GM23338 (cell line): ENCODE results near the gene KANK3. TPM values are rescaled to one million over a fixed set of nuclear protein-coding genes. Genes with fewer than 3 reads are reported as not detected.

Experiments used
- ATAC-seq: fragments of 200-7000 bp; cut with Tn5 transposase; 3 replicates; pipeline ENCODE4 v1.9.1; 2020
- DNase-seq: peaks from one replicate; pipeline ENCODE4 v3.0.0-alpha.2; 2015; ENCODE audit warnings: low spot score
- H2AFZ ChIP-seq: fragments of 200-600 bp; sonication (generic); 2 replicates; pipeline ENCODE4 v1.8.0; 2016; ENCODE audit warnings: antibody characterized with exemption, mild to moderate bottlenecking, moderate library complexity
- H3F3A ChIP-seq: fragments of 200-600 bp; sonication (generic); replicated peaks from 2 replicates; pipeline ENCODE4 v1.8.0; 2017; ENCODE audit warnings: antibody characterized with exemption, mixed run types, low read depth
- H3K27ac ChIP-seq: fragments of 200-600 bp; sonication (generic); 2 replicates; pipeline ENCODE4 v1.6.1; 2016; ENCODE audit warnings: low read depth
- H3K27me3 ChIP-seq: fragments of 200-600 bp; sonication (generic); 2 replicates; pipeline ENCODE4 v1.8.0; 2016; ENCODE audit warnings: mild to moderate bottlenecking, mixed run types, moderate library complexity; ENCODE audit not compliant: insufficient read depth
- H3K36me3 ChIP-seq: fragments of 200-600 bp; sonication (generic); 2 replicates; pipeline ENCODE4 v1.8.0; 2016; ENCODE audit warnings: mild to moderate bottlenecking; ENCODE audit not compliant: insufficient read depth
- H3K4me1 ChIP-seq: fragments of 200-600 bp; sonication (generic); 2 replicates; pipeline ENCODE4 v1.8.0; 2016; ENCODE audit warnings: mild to moderate bottlenecking, moderate library complexity; ENCODE audit not compliant: insufficient read depth
- H3K4me2 ChIP-seq: fragments of 200-600 bp; sonication (generic); 2 replicates; pipeline ENCODE4 v1.7.1; 2017; ENCODE audit warnings: mixed run types
- H3K4me3 ChIP-seq: fragments of 200-600 bp; sonication (generic); 2 replicates; pipeline ENCODE4 v1.6.1; 2016; ENCODE audit warnings: mixed run types
- H3K79me2 ChIP-seq: fragments of 200-600 bp; sonication (generic); replicated peaks from 2 replicates; pipeline ENCODE4 v1.8.0; 2017; ENCODE audit warnings: mild to moderate bottlenecking; ENCODE audit not compliant: insufficient read depth
- H3K9me2 ChIP-seq: fragments of 200-600 bp; sonication (generic); 2 replicates; pipeline ENCODE4 v1.8.0; 2017; ENCODE audit not compliant: insufficient read depth
- H4K20me1 ChIP-seq: fragments of 200-600 bp; sonication (generic); replicated peaks from 2 replicates; pipeline ENCODE4 v1.8.0; 2017; ENCODE audit warnings: mild to moderate bottlenecking; ENCODE audit not compliant: insufficient read depth
- H3K27ac Mint-ChIP-seq: 2 replicates; pipeline ENCODE4 v1.8.0; 2020; ENCODE audit warnings: inconsistent platforms, mild to moderate bottlenecking, moderate library complexity, mixed read lengths
- H3K27me3 Mint-ChIP-seq: 3 replicates; pipeline ENCODE4 v1.8.0; 2022; ENCODE audit warnings: low read depth, mild to moderate bottlenecking, moderate library complexity, mixed read lengths, inconsistent platforms; ENCODE audit not compliant: insufficient read depth, poor library complexity
- H3K36me3 Mint-ChIP-seq: 3 replicates; pipeline ENCODE4 v1.8.0; 2021; ENCODE audit warnings: low read depth, mild to moderate bottlenecking, inconsistent platforms, moderate library complexity, mixed read lengths
- H3K4me1 Mint-ChIP-seq: 3 replicates; pipeline ENCODE4 v1.8.0; 2020; ENCODE audit warnings: mild to moderate bottlenecking, inconsistent platforms, mixed read lengths
- H3K4me3 Mint-ChIP-seq: 3 replicates; pipeline ENCODE4 v1.8.0; 2021; ENCODE audit warnings: moderate library complexity, mild to moderate bottlenecking, inconsistent platforms, mixed read lengths
- H3K9me3 Mint-ChIP-seq: 3 replicates; pipeline ENCODE4 v1.8.0; 2020; ENCODE audit warnings: moderate library complexity, mild to moderate bottlenecking, inconsistent platforms, mixed read lengths
- CTCF ChIP-seq, 2 experiments: fragments of 200-600 bp in 1 of 2; sonication (generic) in 1 of 2; conservative IDR thresholded peaks; 2 replicates each; pipeline versions ENCODE4 v1.5.1 to v1.6.1; 2016 to 2017; ENCODE audit warnings: antibody characterized with exemption in 2 of 2, low read depth in 2 of 2, mild to moderate bottlenecking in 2 of 2, moderate library complexity in 1 of 2
- EZH2 ChIP-seq: fragments of 200-600 bp; sonication (generic); IDR thresholded peaks from one replicate; pipeline ENCODE4 v1.8.0; 2017; ENCODE audit warnings: antibody characterized with exemption, mild to moderate bottlenecking, low read depth; ENCODE audit not compliant: unreplicated experiment
- EZH2phosphoT487 ChIP-seq: fragments of 200-600 bp; sonication (generic); IDR thresholded peaks from one replicate; pipeline ENCODE4 v1.8.1; 2018; ENCODE audit warnings: antibody characterized with exemption; ENCODE audit not compliant: unreplicated experiment
- JUNB ChIP-seq: IDR thresholded peaks from one replicate; pipeline ENCODE4 v1.6.1; 2016; ENCODE audit warnings: antibody characterized with exemption; ENCODE audit not compliant: unreplicated experiment
- NANOG ChIP-seq: IDR thresholded peaks from 2 replicates; pipeline ENCODE4 v1.6.1; 2016; ENCODE audit warnings: antibody characterized with exemption, borderline replicate concordance
- POLR2AphosphoS5 ChIP-seq: IDR thresholded peaks from 2 replicates; pipeline ENCODE4 v1.6.1; 2016; ENCODE audit warnings: antibody characterized with exemption, low read depth
- ZNF331 ChIP-seq: fragments of 250-450 bp; sonication (Bioruptor Pico); IDR thresholded peaks from 2 replicates; pipeline ENCODE4 v1.5.0; 2020; ENCODE audit warnings: low read depth, mild to moderate bottlenecking, moderate library complexity
- polyA plus RNA-seq: library from polyadenylated mRNA; unstranded; fragments of >200 nt; fragmentation: Nextera tagmentation; extraction: Ambion mirVana; gene quantifications from 2 replicates; pipeline ENCODE4 v1.2.1, GENCODE V29; 2016
- total RNA-seq: library from RNA; depleted of rRNA; stranded (reverse); fragments of >200 nt; shearing (Covaris generic); gene quantifications from 2 replicates; pipeline ENCODE4 v1.2.3, GENCODE V29; 2014
- TF ChIP-seq, protein P1 (sequence below): fragments of 250-450 bp; sonication (Bioruptor Pico); IDR thresholded peaks from 2 replicates; pipeline ENCODE4 v1.5.0; 2020; ENCODE audit warnings: mild to moderate bottlenecking, moderate library complexity

KANK3 gene
- total and polyA plus RNA-seq, 2 experiments from 2014 or later: 2.0 to 9.3 TPM

DNA sequence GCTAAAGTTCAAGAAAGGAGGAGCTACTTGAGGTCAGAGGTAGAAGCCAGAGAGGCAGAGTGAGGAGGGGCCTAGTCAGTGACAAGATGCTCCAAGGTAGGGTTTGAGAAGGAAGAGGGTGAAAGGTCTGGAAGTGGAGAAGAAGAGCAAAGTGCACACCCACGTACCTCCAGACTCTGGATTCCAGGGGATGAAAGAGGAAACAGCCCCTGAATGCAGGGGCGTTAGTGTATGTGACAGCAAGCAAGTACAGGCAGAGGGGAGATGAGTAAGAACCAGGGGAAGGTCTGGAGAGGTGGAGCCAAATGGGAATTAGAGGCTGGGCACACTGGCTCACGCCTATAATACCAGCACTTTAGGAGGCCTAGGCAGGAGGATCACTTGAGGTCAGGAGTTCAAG lies 13.1 kb downstream of the KANK3 start (continued):
- TF ChIP-seq, protein P1, sequence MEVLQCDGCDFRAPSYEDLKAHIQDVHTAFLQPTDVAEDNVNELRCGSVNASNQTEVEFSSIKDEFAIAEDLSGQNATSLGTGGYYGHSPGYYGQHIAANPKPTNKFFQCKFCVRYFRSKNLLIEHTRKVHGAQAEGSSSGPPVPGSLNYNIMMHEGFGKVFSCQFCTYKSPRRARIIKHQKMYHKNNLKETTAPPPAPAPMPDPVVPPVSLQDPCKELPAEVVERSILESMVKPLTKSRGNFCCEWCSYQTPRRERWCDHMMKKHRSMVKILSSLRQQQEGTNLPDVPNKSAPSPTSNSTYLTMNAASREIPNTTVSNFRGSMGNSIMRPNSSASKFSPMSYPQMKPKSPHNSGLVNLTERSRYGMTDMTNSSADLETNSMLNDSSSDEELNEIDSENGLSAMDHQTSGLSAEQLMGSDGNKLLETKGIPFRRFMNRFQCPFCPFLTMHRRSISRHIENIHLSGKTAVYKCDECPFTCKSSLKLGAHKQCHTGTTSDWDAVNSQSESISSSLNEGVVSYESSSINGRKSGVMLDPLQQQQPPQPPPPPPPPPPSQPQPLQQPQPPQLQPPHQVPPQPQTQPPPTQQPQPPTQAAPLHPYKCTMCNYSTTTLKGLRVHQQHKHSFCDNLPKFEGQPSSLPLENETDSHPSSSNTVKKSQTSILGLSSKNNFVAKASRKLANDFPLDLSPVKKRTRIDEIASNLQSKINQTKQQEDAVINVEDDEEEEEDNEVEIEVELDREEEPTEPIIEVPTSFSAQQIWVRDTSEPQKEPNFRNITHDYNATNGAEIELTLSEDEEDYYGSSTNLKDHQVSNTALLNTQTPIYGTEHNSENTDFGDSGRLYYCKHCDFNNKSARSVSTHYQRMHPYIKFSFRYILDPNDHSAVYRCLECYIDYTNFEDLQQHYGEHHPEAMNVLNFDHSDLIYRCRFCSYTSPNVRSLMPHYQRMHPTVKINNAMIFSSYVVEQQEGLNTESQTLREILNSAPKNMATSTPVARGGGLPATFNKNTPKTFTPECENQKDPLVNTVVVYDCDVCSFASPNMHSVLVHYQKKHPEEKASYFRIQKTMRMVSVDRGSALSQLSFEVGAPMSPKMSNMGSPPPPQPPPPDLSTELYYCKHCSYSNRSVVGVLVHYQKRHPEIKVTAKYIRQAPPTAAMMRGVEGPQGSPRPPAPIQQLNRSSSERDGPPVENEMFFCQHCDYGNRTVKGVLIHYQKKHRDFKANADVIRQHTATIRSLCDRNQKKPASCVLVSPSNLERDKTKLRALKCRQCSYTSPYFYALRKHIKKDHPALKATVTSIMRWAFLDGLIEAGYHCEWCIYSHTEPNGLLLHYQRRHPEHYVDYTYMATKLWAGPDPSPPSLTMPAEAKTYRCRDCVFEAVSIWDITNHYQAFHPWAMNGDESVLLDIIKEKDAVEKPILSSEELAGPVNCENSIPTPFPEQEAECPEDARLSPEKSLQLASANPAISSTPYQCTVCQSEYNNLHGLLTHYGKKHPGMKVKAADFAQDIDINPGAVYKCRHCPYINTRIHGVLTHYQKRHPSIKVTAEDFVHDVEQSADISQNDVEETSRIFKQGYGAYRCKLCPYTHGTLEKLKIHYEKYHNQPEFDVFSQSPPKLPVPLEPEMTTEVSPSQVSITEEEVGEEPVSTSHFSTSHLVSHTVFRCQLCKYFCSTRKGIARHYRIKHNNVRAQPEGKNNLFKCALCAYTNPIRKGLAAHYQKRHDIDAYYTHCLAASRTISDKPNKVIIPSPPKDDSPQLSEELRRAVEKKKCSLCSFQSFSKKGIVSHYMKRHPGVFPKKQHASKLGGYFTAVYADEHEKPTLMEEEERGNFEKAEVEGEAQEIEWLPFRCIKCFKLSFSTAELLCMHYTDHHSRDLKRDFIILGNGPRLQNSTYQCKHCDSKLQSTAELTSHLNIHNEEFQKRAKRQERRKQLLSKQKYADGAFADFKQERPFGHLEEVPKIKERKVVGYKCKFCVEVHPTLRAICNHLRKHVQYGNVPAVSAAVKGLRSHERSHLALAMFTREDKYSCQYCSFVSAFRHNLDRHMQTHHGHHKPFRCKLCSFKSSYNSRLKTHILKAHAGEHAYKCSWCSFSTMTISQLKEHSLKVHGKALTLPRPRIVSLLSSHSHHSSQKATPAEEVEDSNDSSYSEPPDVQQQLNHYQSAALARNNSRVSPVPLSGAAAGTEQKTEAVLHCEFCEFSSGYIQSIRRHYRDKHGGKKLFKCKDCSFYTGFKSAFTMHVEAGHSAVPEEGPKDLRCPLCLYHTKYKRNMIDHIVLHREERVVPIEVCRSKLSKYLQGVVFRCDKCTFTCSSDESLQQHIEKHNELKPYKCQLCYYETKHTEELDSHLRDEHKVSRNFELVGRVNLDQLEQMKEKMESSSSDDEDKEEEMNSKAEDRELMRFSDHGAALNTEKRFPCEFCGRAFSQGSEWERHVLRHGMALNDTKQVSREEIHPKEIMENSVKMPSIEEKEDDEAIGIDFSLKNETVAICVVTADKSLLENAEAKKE: no peak
- TF ChIP-seq CTCF (conservative IDR thresholded peaks at IDR 0.05; ENCODE audit: low read depth in 2 of 2): no peak

GRCh38 chr19:8325454-8325853 lies 17.6 kb downstream of the KANK3 start:
- peaks cover 12% of the 10 kb centered on the region for H3K4me1 Mint-ChIP-seq
- H3K9me2 ChIP-seq: no peaks in the 10 kb centered on the region
- H3K27me3 Mint-ChIP-seq: peaks cover 27% of the 10 kb centered on the region
- H3K36me3 ChIP-seq: peaks cover 7% of the 10 kb centered on the region
- H3K27me3 ChIP-seq: no peaks in the 10 kb centered on the region
- H4K20me1 ChIP-seq: peaks cover 24% of the 10 kb centered on the region
- H3F3A ChIP-seq: peaks cover 43% of the 10 kb centered on the region
- peaks cover 16% of the 10 kb centered on the region for H3K4me1 ChIP-seq
- H3K9me3 Mint-ChIP-seq: no peaks in the 10 kb centered on the region; the same call in 2 of the 3 replicates
- H3K4me3 ChIP-seq: no peak overlapping the region
- no peak overlapping the region for H2AFZ ChIP-seq
- H3K27ac ChIP-seq: no peak overlapping the region
- peaks cover 29% of the 10 kb centered on the region for H3K36me3 Mint-ChIP-seq
- H3K4me2 ChIP-seq: no peak overlapping the region
- no peak overlapping the region for H3K4me3 Mint-ChIP-seq
- H3K79me2 ChIP-seq: peaks cover 29% of the 10 kb centered on the region
- H3K27ac Mint-ChIP-seq: no peak overlapping the region
- no peak for ATAC-seq
- no peak for DNase-seq
- TF ChIP-seq EZH2phosphoT487 (no peak), ZNF331 (CRISPR knock-in tag) (no peak), POLR2AphosphoS5 (no peak), NANOG (no peak), JUNB (no peak), EZH2 (no peak)
- TF ChIP-seq, protein P1: no peak
